H1 (cell line): ENCODE data around the gene CDC42EP4. TPM values are rescaled to one million over a fixed set of nuclear protein-coding genes. Genes with fewer than 3 reads are reported as not detected.

ENCODE experiments used
- CTCF ChIA-PET: fragments of 300-600 bp; sonication (Branson Sonifier 250); formaldehyde crosslinking; loops from one replicate; lab custom pipeline; 2021; ENCODE audit not compliant: partially characterized antibody; lab: Charles Lee
- POLR2A ChIA-PET: fragments of 300-600 bp; sonication (Branson Sonifier 250); formaldehyde crosslinking; loops from one replicate; lab custom pipeline; 2021; ENCODE audit warnings: inconsistent platforms; ENCODE audit not compliant: partially characterized antibody; lab: Charles Lee
- DNase-seq, 2 experiments: peaks; one replicate each; pipeline versions ENCODE4 v3.0.0 to v3.0.0-alpha.2; 2010 to 2022; ENCODE audit warnings: low spot score in 2 of 2, low read depth in 1 of 2, mixed read lengths in 1 of 2
- FAIRE-seq: peaks from 2 replicates; lab custom pipeline; 2011; peaks lifted over from hg19 to GRCh38; lab: Jason Lieb, UNC
- H2AFZ ChIP-seq: 2 replicates; pipeline ENCODE4 v1.8.1; 2012; ENCODE audit warnings: low read length, inconsistent platforms
- H2AK5ac ChIP-seq: 2 replicates; pipeline ENCODE4 v1.6.1; 2013; ENCODE audit warnings: low read depth, low read length
- H2BK120ac ChIP-seq: replicated peaks from 2 replicates; pipeline ENCODE3; 2013; ENCODE audit warnings: low read depth, low read length, inconsistent platforms
- H2BK12ac ChIP-seq: 2 replicates; pipeline ENCODE4 v1.6.1; 2013; ENCODE audit warnings: low read depth, low read length
- H2BK15ac ChIP-seq: 2 replicates; pipeline ENCODE4 v1.6.1; 2013; ENCODE audit warnings: low read length
- H2BK20ac ChIP-seq: 2 replicates; pipeline ENCODE4 v1.6.1; 2013; ENCODE audit warnings: low read length
- H2BK5ac ChIP-seq: 2 replicates; pipeline ENCODE4 v1.6.1; 2013; ENCODE audit warnings: low read depth, low read length
- H3K14ac ChIP-seq: 2 replicates; pipeline ENCODE4 v1.6.1; 2013; ENCODE audit warnings: inconsistent platforms; ENCODE audit not compliant: insufficient read length
- H3K18ac ChIP-seq: 2 replicates; pipeline ENCODE4 v1.6.1; 2013; ENCODE audit warnings: low read length; ENCODE audit errors: extremely low read depth
- H3K23ac ChIP-seq: 2 replicates; pipeline ENCODE4 v1.6.1; 2013; ENCODE audit warnings: inconsistent platforms; ENCODE audit not compliant: insufficient read length
- H3K23me2 ChIP-seq: 2 replicates; pipeline ENCODE4 v1.6.1; 2013; ENCODE audit warnings: low read depth, low read length
- H3K27ac ChIP-seq: 2 replicates; pipeline ENCODE4 v1.6.1; 2011; ENCODE audit warnings: low read depth, low read length, inconsistent platforms
- H3K27me3 ChIP-seq, 4 experiments: replicated peaks in 1 of 4; 1 replicate in 1 of 4; 2 replicates in 3 of 4; pipeline versions ENCODE4 v1.6.1 to v1.8.1; 2011 to 2013; ENCODE audit warnings: low read length in 3 of 4, mild to moderate bottlenecking in 3 of 4, inconsistent platforms in 2 of 4, mixed read lengths in 2 of 4, moderate library complexity in 1 of 4; ENCODE audit not compliant: control insufficient read depth in 3 of 4, insufficient read depth in 3 of 4; ENCODE audit errors: extremely low read depth in 1 of 4
- H3K36me3 ChIP-seq, 4 experiments: 2 replicates each; pipeline versions ENCODE4 v1.6.1 to v1.8.1; 2011 to 2013; ENCODE audit warnings: mild to moderate bottlenecking in 4 of 4, low read length in 3 of 4, moderate library complexity in 2 of 4, control low read depth in 1 of 4, inconsistent platforms in 1 of 4; ENCODE audit not compliant: insufficient read depth in 4 of 4, control insufficient read depth in 2 of 4
- H3K4ac ChIP-seq: replicated peaks from 2 replicates; pipeline ENCODE3; 2013; ENCODE audit warnings: low read length, low read depth, mixed read lengths, inconsistent platforms; ENCODE audit not compliant: insufficient read length
- H3K4me1 ChIP-seq, 4 experiments: replicated peaks in 1 of 4; 1 replicate in 1 of 4; 2 replicates in 3 of 4; pipeline versions ENCODE4 v1.6.1 to v1.8.1; 2011 to 2013; ENCODE audit warnings: low read length in 3 of 4, inconsistent platforms in 2 of 4, mixed read lengths in 1 of 4; ENCODE audit not compliant: insufficient read depth in 4 of 4, control insufficient read depth in 3 of 4
- H3K4me2 ChIP-seq, 2 experiments: 2 replicates each; pipeline versions ENCODE4 v1.6.1 to v1.8.1; 2011 to 2013; ENCODE audit warnings: low read depth in 2 of 2, low read length in 2 of 2, control low read depth in 1 of 2, inconsistent platforms in 1 of 2, mild to moderate bottlenecking in 1 of 2; ENCODE audit not compliant: insufficient read depth in 1 of 2
- H3K4me3 ChIP-seq, 4 experiments: fragments of 200-600, 300-600 bp in 1 of 4; sonication (generic), shearing (Covaris generic), sonication (Bioruptor Twin) in 1 of 4; 2 replicates each; pipeline versions ENCODE4 v1.5.1 to v1.8.1; 2011 to 2016; ENCODE audit warnings: low read length in 4 of 4, low read depth in 3 of 4, control low read depth in 2 of 4, inconsistent platforms in 2 of 4, mild to moderate bottlenecking in 2 of 4, mixed read lengths in 1 of 4, moderate library complexity in 1 of 4; ENCODE audit not compliant: insufficient read depth in 2 of 4; ENCODE audit errors: extremely low read depth in 1 of 4
- H3K56ac ChIP-seq: replicated peaks from 2 replicates; pipeline ENCODE3; 2013; ENCODE audit warnings: low read depth, mild to moderate bottlenecking, mixed read lengths, low read length, inconsistent platforms; ENCODE audit not compliant: insufficient read length
- H3K79me1 ChIP-seq: 2 replicates; pipeline ENCODE4 v1.6.1; 2013; ENCODE audit warnings: low read depth, low read length, control low read depth
- H3K79me2 ChIP-seq, 2 experiments: 2 replicates each; pipeline versions ENCODE4 v1.6.1 to v1.8.1; 2012 to 2013; ENCODE audit warnings: low read length in 2 of 2, mild to moderate bottlenecking in 2 of 2, inconsistent platforms in 1 of 2; ENCODE audit not compliant: insufficient read depth in 2 of 2, control insufficient read depth in 1 of 2
- H3K9ac ChIP-seq, 4 experiments: replicated peaks in 1 of 4; 1 replicate in 1 of 4; 2 replicates in 3 of 4; pipeline versions ENCODE4 v1.6.1 to v1.8.1; 2011 to 2013; ENCODE audit warnings: low read depth in 3 of 4, low read length in 3 of 4, control low read depth in 2 of 4, mild to moderate bottlenecking in 2 of 4, moderate library complexity in 2 of 4, inconsistent platforms in 1 of 4; ENCODE audit errors: extremely low read depth in 1 of 4
- H3K9me3 ChIP-seq, 2 experiments: 2 replicates each; pipeline versions ENCODE4 v1.6.1 to v1.8.1; 2012 to 2013; ENCODE audit warnings: mild to moderate bottlenecking in 2 of 2, moderate library complexity in 2 of 2, control low read depth in 1 of 2, inconsistent platforms in 1 of 2, low read depth in 1 of 2, low read length in 1 of 2, mixed read lengths in 1 of 2; ENCODE audit not compliant: insufficient read depth in 2 of 2
- H4K20me1 ChIP-seq, 2 experiments: replicated peaks in 1 of 2; 2 replicates each; pipeline versions ENCODE3 to v1.8.1; 2011 to 2013; ENCODE audit warnings: inconsistent platforms in 2 of 2, low read length in 2 of 2, mild to moderate bottlenecking in 1 of 2; ENCODE audit not compliant: insufficient read depth in 2 of 2, control insufficient read depth in 1 of 2
- H4K5ac ChIP-seq: 2 replicates; pipeline ENCODE4 v1.6.1; 2013; ENCODE audit warnings: low read length, low read depth, mixed read lengths, inconsistent platforms; ENCODE audit not compliant: insufficient read length
- H4K8ac ChIP-seq: 2 replicates; pipeline ENCODE4 v1.8.0; 2013; ENCODE audit warnings: mild to moderate bottlenecking, moderate library complexity, low read length, inconsistent platforms; ENCODE audit not compliant: insufficient read depth; ENCODE audit errors: extremely low read depth
- H4K91ac ChIP-seq: replicated peaks from 2 replicates; pipeline ENCODE3; 2013; ENCODE audit warnings: low read length, mixed read lengths, inconsistent platforms; ENCODE audit not compliant: insufficient read length
- BACH1 ChIP-seq: IDR thresholded peaks from 2 replicates; pipeline ENCODE4 v1.6.1; 2012; ENCODE audit warnings: low read length, improper control_type of control experiment
- GABPA ChIP-seq: IDR thresholded peaks from 2 replicates; pipeline ENCODE4 v1.6.1; 2011; ENCODE audit warnings: mild to moderate bottlenecking, low read length, moderate library complexity, borderline replicate concordance; ENCODE audit not compliant: insufficient read depth
- GTF2F1 ChIP-seq: IDR thresholded peaks from 2 replicates; pipeline ENCODE4 v1.6.1; 2012; ENCODE audit warnings: low read depth, low read length, improper control_type of control experiment, borderline replicate concordance
- KDM1A ChIP-seq: fragments of 200-600, 300-600 bp; sonication (generic); IDR thresholded peaks from 2 replicates; pipeline ENCODE4 v1.7.1; 2016; ENCODE audit warnings: mild to moderate bottlenecking, low read length, borderline replicate concordance
- KDM4A ChIP-seq: IDR thresholded peaks from one replicate; pipeline ENCODE4 v1.7.1; 2012; ENCODE audit warnings: low read depth, mild to moderate bottlenecking, moderate library complexity, low read length, inconsistent platforms; ENCODE audit not compliant: severe bottlenecking
- POLR2AphosphoS5 ChIP-seq: IDR thresholded peaks from 2 replicates; pipeline ENCODE4 v1.6.1; 2011; ENCODE audit warnings: low read depth, low read length
- POU5F1 ChIP-seq: IDR thresholded peaks from 2 replicates; pipeline ENCODE4 v1.6.1; 2011; ENCODE audit warnings: low read depth, mild to moderate bottlenecking, low read length, moderate library complexity
- TAF7 ChIP-seq: optimal IDR thresholded peaks from 2 replicates; pipeline ENCODE3; 2011; ENCODE audit warnings: low read depth, mild to moderate bottlenecking, inconsistent platforms, low read length, moderate library complexity, borderline replicate concordance
- TCF12 ChIP-seq: IDR thresholded peaks from 2 replicates; pipeline ENCODE4 v1.6.1; 2011; ENCODE audit warnings: low read depth, mild to moderate bottlenecking, low read length
- WGBS, 2 experiments: shearing (Covaris generic) in 1 of 2; methylation state at CpG; one replicate each; pipeline versions ENCODE4 v1.1.6 to v1.1.7; 2013 to 2015; ENCODE audit warnings: low lambda C conversion rate in 2 of 2, mixed read lengths in 2 of 2, inconsistent platforms in 1 of 2, low coverage in 1 of 2, missing lambda C conversion rate in 1 of 2; ENCODE audit not compliant: insufficient replicate concordance in 2 of 2, insufficient coverage in 1 of 2, insufficient read length in 1 of 2; ENCODE audit errors: extremely low coverage in 1 of 2, missing lambda C conversion rate in 1 of 2; 5-methylcytosine and 5-hydroxymethylcytosine counted together
- polyA plus RNA-seq, 7 experiments: library from polyadenylated mRNA; depleted of rRNA in 3 of 7; stranded (reverse) in 5 of 7; unstranded in 2 of 7; fragments of >200 nt in 5 of 7; fragments of 200-250 nt in 2 of 7; gene quantifications; 1 replicate in 5 of 7; 2 replicates in 1 of 7; 4 replicates in 1 of 7; pipeline versions ENCODE4 v1.2.1 to v1.2.3, GENCODE V29; 2011 to 2013; ENCODE audit warnings: missing spikeins in 2 of 7, mixed read lengths in 2 of 7
- total RNA-seq: library from RNA; stranded (reverse); fragmentation: NEBNext Ultra II Directional; extraction: Animal tissue kit (Norgen Biotek cat#: 25700); gene quantifications from 2 replicates; pipeline ENCODE4 v1.2.1, GENCODE V29; 2021
- TF ChIP-seq, protein P1 (sequence below): IDR thresholded peaks from 2 replicates; pipeline ENCODE4 v1.6.1; 2012; ENCODE audit warnings: inconsistent platforms
- TF ChIP-seq, protein P2 (sequence below): IDR thresholded peaks from 2 replicates; pipeline ENCODE4 v1.6.1; 2011; ENCODE audit warnings: low read length, improper control_type of control experiment

The CDC42EP4 gene
- total and polyA plus RNA-seq, 2 of the 8 experiments (the other 6 are each of a cell fraction or from before 2014, with no cell fraction given): 8.8 to 12.6 TPM

DNA sequence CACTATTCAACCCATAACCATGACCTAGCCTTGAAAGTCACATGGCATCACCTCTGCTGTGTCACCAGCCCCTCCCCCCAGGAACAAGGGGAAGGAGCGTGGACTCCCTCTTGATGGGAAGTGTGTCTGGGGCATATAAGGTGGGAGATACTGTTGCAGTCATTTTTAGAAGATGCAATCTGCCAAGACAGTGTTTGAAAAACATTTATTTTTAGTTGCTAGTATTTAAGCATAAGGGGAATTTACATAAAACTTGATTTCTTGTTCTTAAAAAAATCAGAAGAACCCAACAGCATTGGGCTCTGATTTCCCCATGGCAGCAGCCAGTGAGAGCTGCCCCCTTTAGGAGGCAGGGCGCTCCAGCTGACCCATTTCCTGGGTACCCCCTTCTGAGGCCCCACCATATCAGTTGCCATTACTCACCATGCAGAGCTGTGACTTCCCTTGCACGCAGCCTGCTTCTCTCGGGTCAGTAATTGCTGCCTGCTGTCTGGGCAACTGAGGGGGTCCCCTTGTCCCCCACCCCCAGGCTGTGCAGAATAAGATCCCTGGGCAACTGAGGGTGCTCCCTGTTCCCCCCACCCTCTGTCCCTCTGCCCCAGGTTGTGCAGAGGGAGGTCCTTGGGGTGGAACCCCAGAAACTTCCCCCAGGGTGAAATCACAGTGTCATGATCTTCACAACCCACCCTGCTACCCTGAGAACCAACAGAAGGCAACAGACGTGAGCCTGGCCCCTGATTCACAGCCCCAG, 11.8 kb upstream of the CDC42EP4 start:
- DNase-seq: no peak
- Histone ChIP-seq H3K18ac (peak overlapping the region; percentile 63; the same call in 1 of the 2 replicates), H3K79me2 (no peaks in the 10 kb centered on the region), H3K4me2 (no peak overlapping the region), H3K4ac (peak overlapping the region; percentile 80), H2AFZ (no peak overlapping the region), H3K36me3 (no peaks in the 10 kb centered on the region), H2BK5ac (peak overlapping the region; percentile 61; the same call in 1 of the 2 replicates), H3K23me2 (no peaks in the 10 kb centered on the region), H2BK15ac (peak overlapping the region; percentile 83), H2BK120ac (no peak overlapping the region), H3K79me1 (no peaks in the 10 kb centered on the region), H2AK5ac (no peak overlapping the region), H3K9me3 (no peaks in the 10 kb centered on the region), H3K4me3 (no peak overlapping the region), H3K23ac (no peak overlapping the region), H2BK12ac (peak overlapping the region; percentile 83; the same call in 1 of the 2 replicates), H3K27me3 (no peaks in the 10 kb centered on the region), H4K8ac (no peak overlapping the region), H3K14ac (no peak overlapping the region), H3K9ac (no peak overlapping the region), H3K27ac (no peak overlapping the region), H3K56ac (no peak overlapping the region), H2BK20ac (peak overlapping the region; percentile 94), H4K5ac (no peak overlapping the region), H4K20me1 (no peaks in the 10 kb centered on the region), H3K4me1 (peaks cover 4 to 13% (median 9%) of the 10 kb centered on the region in 4 experiments; a peak in 6 of 7 replicates), H4K91ac (peak overlapping the region; percentile 46)
- POLR2A ChIA-PET: interaction anchor here (1.0 to 3.3 kb wide), 6 partner anchors 9 to 47 kb away, joined by 3 to 11 read pairs (median 4); no protein-coding TSS in a partner anchor
- WGBS, 2 experiments: 79% methylated on average over 5 of the region's 5 CpGs; no CpG with 5 or more reads in 1 of the 2 experiments
- CTCF ChIA-PET: interaction anchor here (0.6 to 2.8 kb wide), 5 partner anchors 9 to 47 kb away, joined by 3 to 7 read pairs (median 6); no protein-coding TSS in a partner anchor
- FAIRE-seq: no peak
- TF ChIP-seq POLR2AphosphoS5 (no peak), POU5F1 (no peak), KDM4A (no peak), KDM1A (no peak), GABPA (no peak), TAF7 (no peak), TCF12 (no peak), GTF2F1 (no peak), BACH1 (no peak)
- TF ChIP-seq, protein P1, sequence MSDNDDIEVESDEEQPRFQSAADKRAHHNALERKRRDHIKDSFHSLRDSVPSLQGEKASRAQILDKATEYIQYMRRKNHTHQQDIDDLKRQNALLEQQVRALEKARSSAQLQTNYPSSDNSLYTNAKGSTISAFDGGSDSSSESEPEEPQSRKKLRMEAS: no peak
- TF ChIP-seq, protein P2, sequence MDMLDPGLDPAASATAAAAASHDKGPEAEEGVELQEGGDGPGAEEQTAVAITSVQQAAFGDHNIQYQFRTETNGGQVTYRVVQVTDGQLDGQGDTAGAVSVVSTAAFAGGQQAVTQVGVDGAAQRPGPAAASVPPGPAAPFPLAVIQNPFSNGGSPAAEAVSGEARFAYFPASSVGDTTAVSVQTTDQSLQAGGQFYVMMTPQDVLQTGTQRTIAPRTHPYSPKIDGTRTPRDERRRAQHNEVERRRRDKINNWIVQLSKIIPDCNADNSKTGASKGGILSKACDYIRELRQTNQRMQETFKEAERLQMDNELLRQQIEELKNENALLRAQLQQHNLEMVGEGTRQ: no peak
